ENCODE data around the gene USP34.

USP34 gene

DNA sequence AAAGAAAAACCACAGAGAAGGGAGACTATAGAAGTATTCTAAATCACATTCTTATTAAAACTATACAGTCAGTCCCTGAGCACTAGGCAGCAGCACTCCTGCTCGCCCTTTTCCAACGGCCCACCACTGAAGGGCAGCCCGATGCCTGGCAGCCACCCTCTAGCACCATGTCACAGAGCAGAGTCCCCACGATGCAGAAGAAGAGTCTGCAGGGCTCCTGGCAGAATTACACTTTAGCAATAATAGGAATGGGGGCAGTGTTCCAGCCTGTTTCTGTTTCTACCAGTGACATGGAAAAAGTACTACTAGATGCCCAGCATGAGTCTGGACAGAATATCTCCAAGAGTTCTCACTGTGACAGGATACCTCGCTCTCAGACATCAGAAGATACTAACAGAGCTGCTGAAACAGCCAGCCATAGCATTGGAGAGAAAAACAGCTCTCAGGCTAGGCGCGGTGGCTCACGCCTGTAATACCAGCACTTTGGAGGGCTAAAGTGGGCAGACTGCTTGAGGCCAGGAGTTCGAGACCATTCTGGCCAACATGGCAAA, 221.3 kb downstream of the USP34 start:
- Mint-ChIP-seq H3K27ac (no peak overlapping the region), H3K9me3 (no peaks in the 10 kb centered on the region), H3K4me1 (no peaks in the 10 kb centered on the region), H3K4me3 (no peak overlapping the region), H3K36me3 (ENCODE audit: low read depth) (peaks cover 72% of the 10 kb centered on the region), H3K27me3 (ENCODE audit: low read depth) (no peaks in the 10 kb centered on the region)
- TF ChIP-seq CTCF (IDR thresholded peaks at IDR 0.05; ENCODE audit: unreplicated experiment in 3 of 3): no peak

DNA sequence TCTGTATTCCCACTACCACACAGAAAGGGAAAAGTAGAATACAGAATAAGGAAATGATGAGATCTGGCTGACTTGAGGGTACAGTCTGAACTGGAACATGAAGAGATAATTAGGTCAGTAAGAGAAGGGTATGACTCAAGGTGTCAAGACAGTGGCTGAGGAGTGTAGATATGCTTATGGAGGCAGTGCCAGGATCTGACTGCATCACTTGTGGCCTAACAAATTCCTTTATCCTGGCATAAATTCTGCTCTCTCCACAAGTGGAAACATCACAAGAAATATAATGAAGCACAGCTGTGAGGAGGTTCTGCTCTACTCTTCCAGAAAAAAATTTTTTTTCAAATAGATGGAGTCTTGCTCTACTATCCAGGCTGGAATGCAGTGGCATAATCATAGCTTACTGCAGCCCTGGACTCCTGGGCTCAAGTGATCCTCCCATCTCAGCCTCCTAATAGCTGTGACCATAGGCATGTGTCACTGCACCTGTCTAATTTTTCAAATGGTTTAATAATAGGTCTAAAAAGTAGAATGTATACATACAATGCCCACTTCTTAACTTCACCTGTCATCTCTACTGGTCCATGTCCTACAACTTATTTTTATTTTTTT, 223.6 kb downstream of the USP34 start:
- no peak for TF ChIP-seq CTCF (IDR thresholded peaks at IDR 0.05; ENCODE audit: unreplicated experiment in 3 of 3)
- no peaks in the 10 kb centered on the region for H3K9me3 Mint-ChIP-seq
- H3K27ac Mint-ChIP-seq: no peak overlapping the region
- H3K4me3 Mint-ChIP-seq: no peak overlapping the region
- peaks cover 70% of the 10 kb centered on the region for H3K36me3 Mint-ChIP-seq (ENCODE audit: low read depth)
- no peaks in the 10 kb centered on the region for H3K27me3 Mint-ChIP-seq (ENCODE audit: low read depth)
- no peaks in the 10 kb centered on the region for H3K4me1 Mint-ChIP-seq

DNA sequence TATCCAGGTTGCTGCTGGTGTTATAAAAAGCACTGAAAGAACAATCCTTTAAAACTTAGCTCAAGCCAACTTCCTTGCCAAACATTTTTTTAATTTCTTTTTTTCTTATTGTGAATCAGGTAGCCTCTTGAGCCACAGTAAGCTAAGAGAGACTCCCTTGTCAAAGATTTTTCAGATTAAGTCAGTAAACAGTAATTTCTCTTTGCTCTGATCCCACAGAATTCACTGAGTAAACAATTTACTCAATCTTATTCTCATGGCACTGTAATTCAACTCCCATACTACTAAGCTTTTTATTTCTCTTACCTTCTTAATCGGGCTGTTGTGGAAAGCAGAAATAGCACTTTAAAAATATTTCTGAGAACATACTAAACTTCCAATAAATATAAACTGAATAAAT, 226.2 kb downstream of the USP34 start:
- Mint-ChIP-seq H3K4me1 (no peaks in the 10 kb centered on the region), H3K4me3 (no peak overlapping the region), H3K9me3 (no peaks in the 10 kb centered on the region), H3K27ac (no peak overlapping the region), H3K36me3 (ENCODE audit: low read depth) (peaks cover 68% of the 10 kb centered on the region), H3K27me3 (ENCODE audit: low read depth) (no peaks in the 10 kb centered on the region)
- TF ChIP-seq CTCF (IDR thresholded peaks at IDR 0.05; ENCODE audit: unreplicated experiment in 3 of 3): no peak

- Mint-ChIP-seq H3K27me3 (ENCODE audit: low read depth) (no peaks in the 10 kb centered on the region), H3K27ac (no peak overlapping the region), H3K4me3 (no peak overlapping the region), H3K4me1 (no peaks in the 10 kb centered on the region), H3K9me3 (no peaks in the 10 kb centered on the region), H3K36me3 (ENCODE audit: low read depth) (peaks cover 57% of the 10 kb centered on the region)
- TF ChIP-seq CTCF (IDR thresholded peaks at IDR 0.05; ENCODE audit: unreplicated experiment in 3 of 3): no peak
These were observed 229.6 kb downstream of the USP34 start for GRCh38 chr2:61241266-61241665.

- Mint-ChIP-seq H3K9me3 (no peaks in the 10 kb centered on the region), H3K27me3 (ENCODE audit: low read depth) (no peaks in the 10 kb centered on the region), H3K4me3 (no peak overlapping the region), H3K36me3 (ENCODE audit: low read depth) (peaks cover 52% of the 10 kb centered on the region), H3K4me1 (no peaks in the 10 kb centered on the region), H3K27ac (peak overlapping the region; percentile 32 to 83 (median 61))
- TF ChIP-seq CTCF (IDR thresholded peaks at IDR 0.05; ENCODE audit: unreplicated experiment in 3 of 3): no peak
These were observed 232.5 kb downstream of the USP34 start for GRCh38 chr2:61238219-61239012.
